GM12801 (cell line): ENCODE measurements around the gene COL16A1.

Source experiments
- TF ChIP-seq, protein P1 (sequence below): IDR thresholded peaks from one replicate; pipeline ENCODE4 v1.5.1; 2011; ENCODE audit warnings: control low read depth; ENCODE audit not compliant: insufficient read length; ENCODE audit errors: extremely low read depth

The COL16A1 gene

DNA sequence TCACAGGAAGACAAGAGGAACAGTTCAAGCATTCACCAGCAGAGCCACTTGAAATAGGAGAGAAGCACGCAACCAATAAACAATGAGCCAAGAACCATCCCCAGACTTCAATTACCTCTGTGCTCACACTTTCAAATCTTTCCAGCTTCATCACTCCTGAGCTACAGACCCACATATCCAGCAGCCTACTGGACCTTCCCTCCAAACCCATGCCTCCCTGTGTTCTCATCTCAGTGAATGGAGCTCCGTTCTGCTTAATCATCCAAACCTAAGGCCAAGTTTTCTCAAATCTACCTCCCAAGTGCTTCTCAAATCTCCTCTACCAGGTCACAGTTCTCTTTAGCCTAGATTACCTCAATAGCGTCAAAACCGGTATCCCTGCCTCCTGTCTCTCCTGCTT is 62.9 kb downstream of the COL16A1 start:
- TF ChIP-seq, protein P1, sequence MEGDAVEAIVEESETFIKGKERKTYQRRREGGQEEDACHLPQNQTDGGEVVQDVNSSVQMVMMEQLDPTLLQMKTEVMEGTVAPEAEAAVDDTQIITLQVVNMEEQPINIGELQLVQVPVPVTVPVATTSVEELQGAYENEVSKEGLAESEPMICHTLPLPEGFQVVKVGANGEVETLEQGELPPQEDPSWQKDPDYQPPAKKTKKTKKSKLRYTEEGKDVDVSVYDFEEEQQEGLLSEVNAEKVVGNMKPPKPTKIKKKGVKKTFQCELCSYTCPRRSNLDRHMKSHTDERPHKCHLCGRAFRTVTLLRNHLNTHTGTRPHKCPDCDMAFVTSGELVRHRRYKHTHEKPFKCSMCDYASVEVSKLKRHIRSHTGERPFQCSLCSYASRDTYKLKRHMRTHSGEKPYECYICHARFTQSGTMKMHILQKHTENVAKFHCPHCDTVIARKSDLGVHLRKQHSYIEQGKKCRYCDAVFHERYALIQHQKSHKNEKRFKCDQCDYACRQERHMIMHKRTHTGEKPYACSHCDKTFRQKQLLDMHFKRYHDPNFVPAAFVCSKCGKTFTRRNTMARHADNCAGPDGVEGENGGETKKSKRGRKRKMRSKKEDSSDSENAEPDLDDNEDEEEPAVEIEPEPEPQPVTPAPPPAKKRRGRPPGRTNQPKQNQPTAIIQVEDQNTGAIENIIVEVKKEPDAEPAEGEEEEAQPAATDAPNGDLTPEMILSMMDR, result no peak

DNA sequence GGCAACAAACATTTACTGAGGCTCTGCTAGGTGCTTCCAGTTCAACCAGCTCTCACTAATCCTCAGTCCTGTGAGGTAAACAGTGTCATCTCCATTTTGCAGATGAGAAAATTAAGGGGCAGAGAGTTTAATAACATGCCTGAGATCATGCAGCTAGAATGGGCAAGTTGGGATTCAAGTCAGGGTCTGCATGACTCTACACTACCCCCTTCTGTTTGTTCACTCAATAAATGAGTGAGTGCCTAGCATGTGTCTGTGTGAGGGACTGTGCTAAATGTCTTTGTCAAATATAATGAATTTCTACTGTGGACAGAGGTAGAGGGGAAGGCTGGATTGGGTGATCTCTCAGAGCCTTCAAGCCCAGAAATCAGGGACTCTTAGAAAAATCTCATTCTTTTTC is 63.6 kb downstream of the COL16A1 start:
- TF ChIP-seq, protein P1, result no peak

DNA sequence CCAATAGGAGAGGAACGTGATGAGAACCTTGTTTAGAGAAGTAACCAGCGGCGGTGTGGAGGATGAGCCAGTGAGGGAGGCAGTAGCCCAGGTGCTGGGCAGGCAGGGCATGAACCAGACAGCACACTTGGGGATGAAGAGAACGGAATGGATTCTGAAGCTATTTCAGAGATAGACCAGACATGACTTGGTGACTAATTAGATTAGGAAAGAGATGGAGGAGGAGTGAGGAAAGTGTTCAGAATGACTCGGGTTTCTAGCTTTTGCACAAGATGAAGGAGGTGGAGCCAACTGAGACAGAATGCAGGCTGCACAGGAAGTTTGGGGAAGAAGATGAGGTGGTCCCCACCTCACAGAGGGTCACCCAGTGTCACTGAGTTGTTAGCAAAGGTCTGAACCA is 64.3 kb downstream of the COL16A1 start:
- TF ChIP-seq, protein P1, result no peak

DNA sequence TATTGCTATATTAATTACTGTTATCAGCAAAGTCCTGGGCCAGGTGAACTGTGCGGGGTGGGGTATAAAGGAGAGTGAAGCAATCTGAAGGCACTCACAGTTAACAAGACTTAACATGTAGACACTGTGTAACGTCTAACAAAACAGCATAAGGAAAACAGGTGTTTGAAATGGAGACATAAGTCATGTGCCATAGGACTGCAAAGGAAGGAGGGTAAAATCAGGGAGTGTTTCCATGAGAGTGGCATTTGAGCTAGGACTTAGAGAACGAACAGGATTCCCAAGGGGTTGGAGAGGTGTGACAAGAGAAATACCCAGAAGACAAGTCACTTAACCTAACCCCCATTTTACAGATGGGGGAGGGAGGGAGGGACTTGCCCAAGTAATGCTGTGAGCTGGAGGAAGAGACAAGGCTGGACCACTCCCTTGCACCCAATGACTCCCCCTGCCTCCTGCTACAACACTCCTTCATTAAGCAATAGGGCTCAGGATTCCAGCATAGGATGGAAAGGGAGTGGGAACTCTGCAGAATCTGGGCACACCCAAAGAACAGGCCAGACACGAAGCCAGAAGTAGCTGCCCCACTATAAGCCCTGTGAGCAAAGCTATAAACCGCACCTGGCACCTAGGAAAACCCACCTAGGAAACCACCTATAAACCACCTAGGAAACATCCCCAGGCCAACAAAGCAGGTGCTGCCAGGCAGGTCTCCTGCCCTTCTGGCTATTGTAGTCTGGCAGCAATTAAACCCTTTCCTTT is 65.7 kb downstream of the COL16A1 start:
- TF ChIP-seq, protein P1, result no peak

DNA sequence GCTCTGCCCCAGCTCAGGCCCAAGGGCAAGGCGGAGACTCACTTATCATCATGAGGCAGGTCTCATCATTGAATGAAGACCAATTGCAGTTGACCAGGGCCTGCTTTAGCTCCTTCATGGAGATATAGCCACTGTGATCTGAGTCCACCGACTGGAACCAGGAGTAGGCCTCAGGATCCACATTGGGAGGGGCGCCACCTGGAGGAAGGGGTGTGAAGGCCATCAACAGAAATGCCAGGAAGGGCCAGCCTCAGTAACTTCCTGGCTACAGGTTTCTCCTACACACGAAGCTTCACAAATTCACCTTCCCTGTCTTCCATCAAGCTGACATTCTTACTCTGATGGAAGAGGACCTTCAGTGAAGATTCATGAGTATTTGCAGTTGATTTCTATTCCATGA is 70.7 kb downstream of the COL16A1 start:
- TF ChIP-seq, protein P1, result no peak

DNA sequence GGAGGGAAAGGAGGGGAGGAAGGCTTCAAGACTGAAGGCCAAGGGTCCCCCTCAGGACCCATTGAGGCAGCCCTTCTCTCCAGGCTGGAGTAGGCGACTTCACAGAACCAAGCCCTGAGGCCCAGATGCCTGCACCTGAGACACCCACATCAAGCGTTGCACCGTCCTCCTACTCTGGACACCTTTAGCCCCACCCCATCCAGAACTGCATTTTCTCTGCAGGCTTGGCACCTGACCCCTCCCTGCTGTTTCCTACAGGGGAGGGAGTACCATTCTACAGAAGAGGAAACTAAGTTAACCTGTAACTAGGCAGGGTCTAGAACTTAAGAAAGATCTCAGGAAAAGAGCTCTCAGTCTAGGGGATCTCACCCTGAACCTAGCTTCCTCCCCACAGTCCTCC is 71.2 kb downstream of the COL16A1 start:
- TF ChIP-seq, protein P1, result no peak

DNA sequence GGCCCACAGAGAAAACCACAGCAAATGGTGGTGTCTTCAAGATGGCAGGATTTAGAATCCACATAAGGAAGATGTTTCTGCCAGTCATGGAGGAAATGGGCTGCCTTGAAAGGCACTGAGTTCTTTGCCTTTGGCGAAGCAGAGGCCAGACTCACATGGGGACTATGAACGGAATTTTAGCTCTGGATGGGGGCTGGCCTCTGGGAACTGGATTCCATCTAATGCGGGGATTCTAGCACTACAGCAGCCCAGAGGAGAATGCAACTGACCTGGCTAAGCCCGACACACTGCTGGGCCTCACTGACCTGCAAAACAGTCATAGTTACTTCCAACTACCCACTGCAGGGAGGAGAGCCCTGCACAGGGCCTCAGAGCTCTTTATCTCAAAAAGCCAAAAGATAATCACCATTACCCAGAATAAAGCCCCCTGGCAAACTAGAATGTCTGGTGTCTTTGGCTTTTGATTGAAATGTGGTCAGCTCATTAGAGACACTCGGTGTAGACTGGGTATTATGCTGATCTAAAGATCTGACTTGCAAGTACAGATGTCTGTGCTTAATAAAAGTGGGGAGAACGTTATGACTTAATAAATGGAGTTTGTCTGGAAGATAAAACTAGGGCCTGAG is 74.8 kb downstream of the COL16A1 start:
- TF ChIP-seq, protein P1, result no peak
